Measurements from ENCODE around the gene WIZ. TPM values are rescaled to one million over a fixed set of nuclear protein-coding genes. Genes with fewer than 3 reads are reported as not detected.

Gene WIZ
- total and polyA plus RNA-seq, 12 donors: 18.7 to 34.3 (median 21.3) TPM

GRCh38 chr19:15463861-15464371 lies 14.2 kb upstream of the WIZ start:
- Histone ChIP-seq H3K4me3 (peak overlapping the region in 8 of 10 donors; percentile 2 to 68 (median 46)), H3K27ac (peak overlapping the region in 6 of 10 donors; percentile 9 to 94 (median 60))

GRCh38 chr19:15461694-15462093 lies 11.9 kb upstream of the WIZ start:
- intact Hi-C loops (cut with DNase I): loop anchor here in 3 of 10 donors (5.0 to 10.0 kb wide), 3 partner anchors 91 to 367 kb away; no protein-coding TSS in a partner anchor

More at GRCh38 chr19:15463861-15464371, 14.2 kb upstream of the WIZ start:
- intact Hi-C loops (cut with DNase I): loop anchor here in 3 of 10 donors (5.0 to 10.0 kb wide), 3 partner anchors 88 to 369 kb away; no protein-coding TSS in a partner anchor
- TF ChIP-seq, protein P1, sequence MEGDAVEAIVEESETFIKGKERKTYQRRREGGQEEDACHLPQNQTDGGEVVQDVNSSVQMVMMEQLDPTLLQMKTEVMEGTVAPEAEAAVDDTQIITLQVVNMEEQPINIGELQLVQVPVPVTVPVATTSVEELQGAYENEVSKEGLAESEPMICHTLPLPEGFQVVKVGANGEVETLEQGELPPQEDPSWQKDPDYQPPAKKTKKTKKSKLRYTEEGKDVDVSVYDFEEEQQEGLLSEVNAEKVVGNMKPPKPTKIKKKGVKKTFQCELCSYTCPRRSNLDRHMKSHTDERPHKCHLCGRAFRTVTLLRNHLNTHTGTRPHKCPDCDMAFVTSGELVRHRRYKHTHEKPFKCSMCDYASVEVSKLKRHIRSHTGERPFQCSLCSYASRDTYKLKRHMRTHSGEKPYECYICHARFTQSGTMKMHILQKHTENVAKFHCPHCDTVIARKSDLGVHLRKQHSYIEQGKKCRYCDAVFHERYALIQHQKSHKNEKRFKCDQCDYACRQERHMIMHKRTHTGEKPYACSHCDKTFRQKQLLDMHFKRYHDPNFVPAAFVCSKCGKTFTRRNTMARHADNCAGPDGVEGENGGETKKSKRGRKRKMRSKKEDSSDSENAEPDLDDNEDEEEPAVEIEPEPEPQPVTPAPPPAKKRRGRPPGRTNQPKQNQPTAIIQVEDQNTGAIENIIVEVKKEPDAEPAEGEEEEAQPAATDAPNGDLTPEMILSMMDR (IDR thresholded peaks at IDR 0.05): no peak
- DNase-seq (no peak), ATAC-seq (peak; percentile 43 to 81 (median 60))
- Histone ChIP-seq H3K4me1 (peaks cover 0 to 44% (median 0%) of the 10 kb centered on the region in 9 donors), H3K9me3 (no peaks in the 10 kb centered on the region), H3K36me3 (peaks cover 0 to 23% (median 0%) of the 10 kb centered on the region in 9 donors), H3K27me3 (peaks cover 0 to 61% (median 33%) of the 10 kb centered on the region in 7 donors)
- 28 to 29% methylated on average over 23 to 25 of the region's 25 CpGs for WGBS, 2 donors

DNA sequence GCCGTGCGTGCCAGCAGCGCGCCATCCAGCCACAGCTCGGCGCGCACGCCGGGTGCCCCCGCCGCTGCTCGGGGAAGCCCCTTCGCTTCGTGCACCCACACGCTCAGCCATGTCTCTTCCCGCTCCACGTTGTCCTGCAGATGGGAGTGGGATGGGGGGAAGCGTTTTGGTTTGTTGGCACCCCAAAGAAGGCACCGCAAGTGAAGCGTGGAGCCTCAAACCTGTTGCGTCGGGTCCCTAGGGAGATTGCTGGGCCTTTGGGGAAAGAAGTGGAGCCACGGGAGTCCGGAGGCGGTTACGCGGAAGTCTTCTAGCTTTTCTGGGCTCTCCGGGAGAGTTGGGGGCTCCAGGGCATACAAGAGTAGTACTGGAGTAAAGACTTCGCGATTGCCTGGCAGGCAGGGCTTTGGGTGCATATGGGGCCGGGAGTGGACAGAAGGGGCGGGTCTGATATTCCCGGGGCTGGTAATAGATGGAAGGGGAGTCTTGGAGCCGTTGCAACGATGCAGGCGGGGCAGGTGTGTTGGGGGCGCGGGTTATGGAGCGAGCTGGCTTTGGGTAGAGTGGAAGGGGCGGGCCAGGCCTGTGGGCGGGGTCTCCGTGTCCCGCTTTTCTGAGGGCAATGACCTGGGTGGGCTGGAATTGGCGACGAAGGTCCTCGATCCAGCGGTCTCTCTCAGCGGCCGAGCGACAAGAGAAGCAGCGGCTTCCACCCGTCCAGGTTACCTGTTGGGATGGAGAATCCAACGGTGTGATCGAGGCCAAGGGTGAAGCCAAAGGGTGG lies 8.1 kb upstream of the WIZ start:
- Histone ChIP-seq H3K27ac (no peak overlapping the region), H3K4me1 (peaks cover 0 to 16% (median 12%) of the 10 kb centered on the region in 9 donors), H3K4me3 (peak overlapping the region in 2 of 10 donors; percentile 13 to 21), H3K9me3 (no peaks in the 10 kb centered on the region), H3K27me3 (peaks cover 27 to 57% (median 39%) of the 10 kb centered on the region in 7 donors), H3K36me3 (peaks cover 0 to 75% (median 0%) of the 10 kb centered on the region in 9 donors)
- intact Hi-C loops (cut with DNase I): loop anchor here in 2 of 10 donors (10.0 kb wide), 2 partner anchors 97 to 353 kb away; partner anchors contain the start of gene SYDE1 (in 1 of the 2)
- no peak for ATAC-seq
- DNase-seq: no peak
- WGBS, 2 donors: 10 to 17% methylated on average over 53 to 54 of the region's 54 CpGs
- TF ChIP-seq, protein P1 (IDR thresholded peaks at IDR 0.05): no peak

More at GRCh38 chr19:15461694-15462093, 11.9 kb upstream of the WIZ start:
- ATAC-seq (no peak), DNase-seq (no peak)
- peaks cover 0 to 32% (median 5%) of the 10 kb centered on the region in 9 donors for H3K4me1 ChIP-seq
- no peaks in the 10 kb centered on the region for H3K9me3 ChIP-seq
- no peak overlapping the region for H3K27ac ChIP-seq
- peaks cover 12 to 57% (median 31%) of the 10 kb centered on the region in 7 donors for H3K27me3 ChIP-seq
- TF ChIP-seq, protein P1 (IDR thresholded peaks at IDR 0.05): no peak
- H3K36me3 ChIP-seq: peaks cover 0 to 37% (median 0%) of the 10 kb centered on the region in 9 donors
- H3K4me3 ChIP-seq: no peak overlapping the region
- 81 to 89% methylated on average over 2 of the region's 2 CpGs for WGBS, 2 donors
